ENCODE results near the gene MEGF8.

- no peak for TF ChIP-seq POLR2A (IDR thresholded peaks at IDR 0.05)
- TF ChIP-seq POLR2AphosphoS5 (IDR thresholded peaks at IDR 0.05), result no peak
- TF ChIP-seq, protein P1, sequence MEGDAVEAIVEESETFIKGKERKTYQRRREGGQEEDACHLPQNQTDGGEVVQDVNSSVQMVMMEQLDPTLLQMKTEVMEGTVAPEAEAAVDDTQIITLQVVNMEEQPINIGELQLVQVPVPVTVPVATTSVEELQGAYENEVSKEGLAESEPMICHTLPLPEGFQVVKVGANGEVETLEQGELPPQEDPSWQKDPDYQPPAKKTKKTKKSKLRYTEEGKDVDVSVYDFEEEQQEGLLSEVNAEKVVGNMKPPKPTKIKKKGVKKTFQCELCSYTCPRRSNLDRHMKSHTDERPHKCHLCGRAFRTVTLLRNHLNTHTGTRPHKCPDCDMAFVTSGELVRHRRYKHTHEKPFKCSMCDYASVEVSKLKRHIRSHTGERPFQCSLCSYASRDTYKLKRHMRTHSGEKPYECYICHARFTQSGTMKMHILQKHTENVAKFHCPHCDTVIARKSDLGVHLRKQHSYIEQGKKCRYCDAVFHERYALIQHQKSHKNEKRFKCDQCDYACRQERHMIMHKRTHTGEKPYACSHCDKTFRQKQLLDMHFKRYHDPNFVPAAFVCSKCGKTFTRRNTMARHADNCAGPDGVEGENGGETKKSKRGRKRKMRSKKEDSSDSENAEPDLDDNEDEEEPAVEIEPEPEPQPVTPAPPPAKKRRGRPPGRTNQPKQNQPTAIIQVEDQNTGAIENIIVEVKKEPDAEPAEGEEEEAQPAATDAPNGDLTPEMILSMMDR (IDR thresholded peaks at IDR 0.05), result no peak
Observed at GRCh38 chr19:42411581-42412178, 86.2 kb downstream of the MEGF8 start.

Measured in breast epithelium (tissue), 3 donors.